HG03159 (cell line): ENCODE measurements around the gene RTP5.
"Not testable (repeated sequence)": the region's sequence is repeated elsewhere in the genome, so short reads cannot be mapped to it uniquely, and the experiment has no call there.

Source experiments
- ATAC-seq: cut with Tn5 transposase; IDR thresholded peaks from one replicate; pipeline ENCODE4 v1.9.1; 2021; ENCODE audit warnings: mild to moderate bottlenecking, moderate library complexity; ENCODE audit not compliant: unreplicated experiment

Gene RTP5

GRCh38 chr2:241921631-241922030, 52.1 kb downstream of the RTP5 start:
- not testable (repeated sequence) for ATAC-seq

DNA sequence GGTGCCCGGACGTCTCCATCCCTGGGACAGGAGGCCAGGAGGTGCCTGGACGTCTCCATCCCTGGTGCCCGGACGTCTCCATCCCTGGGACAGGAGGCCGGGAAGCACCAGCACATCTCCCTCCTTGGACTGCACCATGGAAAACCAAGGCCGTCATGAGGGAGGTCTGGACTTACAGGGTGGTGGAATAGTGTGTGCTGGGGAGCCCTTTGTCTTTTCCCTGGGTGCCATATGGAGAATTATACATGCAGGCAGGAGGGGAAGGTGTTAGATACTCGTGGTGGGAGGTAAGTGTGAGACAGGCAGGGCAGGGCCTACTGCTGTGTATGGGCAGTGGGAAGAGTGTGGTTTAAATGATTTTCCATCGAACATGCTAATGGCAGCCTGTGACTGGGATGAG, 52.9 kb downstream of the RTP5 start:
- no peak for ATAC-seq

DNA sequence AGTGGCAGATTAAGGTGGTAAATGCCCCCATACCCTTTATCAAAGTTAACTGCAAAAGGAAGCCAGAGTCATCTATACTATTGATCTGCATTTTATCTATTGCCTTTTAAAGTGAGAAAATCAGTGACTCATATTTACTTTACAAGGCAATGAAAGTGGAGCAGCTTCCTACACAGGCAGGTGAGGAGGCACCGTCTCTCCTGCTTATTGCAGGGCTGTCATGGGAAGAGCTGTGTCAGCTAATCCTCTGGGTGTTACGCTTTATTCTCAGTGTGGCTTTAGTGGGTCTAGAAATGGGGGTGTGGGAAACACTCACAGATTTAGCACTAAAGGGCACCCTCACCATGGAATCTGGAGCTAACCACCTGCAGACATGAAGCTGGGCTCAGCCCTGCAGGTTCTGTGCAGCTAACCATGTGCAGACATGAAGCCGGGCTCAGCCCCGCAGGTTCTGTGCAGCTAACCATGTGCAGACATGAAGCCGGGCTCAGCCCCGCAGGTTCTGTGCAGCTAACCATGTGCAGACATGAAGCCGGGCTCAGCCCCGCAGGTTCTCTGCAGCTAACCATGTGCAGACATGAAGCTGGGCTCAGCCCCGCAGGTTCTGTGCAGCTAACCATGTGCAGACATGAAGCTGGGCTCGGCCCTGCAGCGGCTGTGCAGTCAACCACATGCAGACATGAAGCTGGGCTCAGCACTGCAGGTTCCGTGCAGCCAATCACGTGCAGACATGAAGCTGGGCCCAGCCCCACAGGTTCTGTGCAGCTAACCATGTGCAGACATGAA, 53.5 kb downstream of the RTP5 start:
- ATAC-seq = not testable (repeated sequence)
